ENCODE data around the gene AGAP2.

- TF ChIP-seq CTCF (IDR thresholded peaks at IDR 0.05; ENCODE audit: insufficient read depth, low read length) (no peak), POLR2AphosphoS5 (IDR thresholded peaks at IDR 0.05; ENCODE audit: low read depth) (no peak), REST (IDR thresholded peaks at IDR 0.05; ENCODE audit: insufficient replicate concordance, low read depth) (no peak), GABPA (IDR thresholded peaks at IDR 0.05; ENCODE audit: low read depth) (no peak), SPI1 (IDR thresholded peaks at IDR 0.05; ENCODE audit: borderline replicate concordance, low read depth) (no peak)
Measured at GRCh38 chr12:57738661-57739237, at the start of gene AGAP2.

Data from HL-60 (cell line).